H9 (cell line): ENCODE data around the gene ZAP70. TPM values are rescaled to one million over a fixed set of nuclear protein-coding genes. Genes with fewer than 3 reads are reported as not detected.

ENCODE experiments used
- DNase-seq: peaks from one replicate; pipeline ENCODE4 v3.0.0-alpha.2; 2017
- H2AFZ ChIP-seq: one replicate; pipeline ENCODE4 v1.6.1; 2013; ENCODE audit warnings: mild to moderate bottlenecking, low read length, control low read depth, moderate library complexity
- H2AK5ac ChIP-seq: 2 replicates; pipeline ENCODE4 v1.6.1; 2013; ENCODE audit warnings: low read length, control low read depth, mixed read lengths; ENCODE audit not compliant: insufficient read length
- H2BK120ac ChIP-seq: one replicate; pipeline ENCODE4 v1.6.1; 2013; ENCODE audit warnings: low read depth, mild to moderate bottlenecking, low read length, control low read depth, inconsistent platforms; ENCODE audit not compliant: poor library complexity, severe bottlenecking
- H2BK12ac ChIP-seq: 2 replicates; pipeline ENCODE4 v1.6.1; 2013; ENCODE audit warnings: low read length, control low read depth, mixed read lengths, low read depth; ENCODE audit not compliant: insufficient read length
- H2BK15ac ChIP-seq: 2 replicates; pipeline ENCODE4 v1.6.1; 2013; ENCODE audit warnings: low read depth, low read length, control low read depth
- H2BK20ac ChIP-seq: one replicate; pipeline ENCODE4 v1.6.1; 2013; ENCODE audit warnings: low read depth, mild to moderate bottlenecking, low read length, control low read depth, inconsistent platforms; ENCODE audit not compliant: poor library complexity, severe bottlenecking
- H2BK5ac ChIP-seq: 2 replicates; pipeline ENCODE4 v1.6.1; 2013; ENCODE audit warnings: low read length, control low read depth, mixed read lengths; ENCODE audit not compliant: insufficient read length
- H3K14ac ChIP-seq: 2 replicates; pipeline ENCODE4 v1.6.1; 2013; ENCODE audit warnings: low read length, control low read depth; ENCODE audit not compliant: insufficient read depth
- H3K18ac ChIP-seq: 2 replicates; pipeline ENCODE4 v1.6.1; 2013; ENCODE audit warnings: low read depth, mild to moderate bottlenecking, mixed read lengths, low read length, control low read depth; ENCODE audit not compliant: insufficient read length
- H3K23ac ChIP-seq: 2 replicates; pipeline ENCODE4 v1.6.1; 2013; ENCODE audit warnings: low read length, control low read depth, mixed read lengths, low read depth; ENCODE audit not compliant: insufficient read length
- H3K23me2 ChIP-seq: 2 replicates; pipeline ENCODE4 v1.6.1; 2013; ENCODE audit warnings: low read depth, mild to moderate bottlenecking, mixed read lengths, low read length, control low read depth; ENCODE audit not compliant: insufficient read length, poor library complexity, severe bottlenecking
- H3K27ac ChIP-seq: 2 replicates; pipeline ENCODE4 v1.5.1; 2013; ENCODE audit warnings: low read length, control low read depth, mixed read lengths, low read depth; ENCODE audit not compliant: insufficient read length
- H3K27me3 ChIP-seq: 2 replicates; pipeline ENCODE4 v1.6.1; 2013; ENCODE audit warnings: low read length, control low read depth, inconsistent platforms; ENCODE audit not compliant: insufficient read depth
- H3K4ac ChIP-seq: 2 replicates; pipeline ENCODE4 v1.6.1; 2013; ENCODE audit warnings: low read depth, mild to moderate bottlenecking, control low read depth, inconsistent platforms, low read length, moderate library complexity
- H3K4me1 ChIP-seq: 2 replicates; pipeline ENCODE4 v1.6.1; 2013; ENCODE audit warnings: low read length, control low read depth, inconsistent platforms; ENCODE audit not compliant: insufficient read depth
- H3K4me2 ChIP-seq: 2 replicates; pipeline ENCODE4 v1.6.1; 2013; ENCODE audit warnings: low read length, control low read depth, mixed read lengths; ENCODE audit not compliant: insufficient read length, insufficient read depth
- H3K56ac ChIP-seq: 2 replicates; pipeline ENCODE4 v1.6.1; 2013; ENCODE audit warnings: low read depth, mild to moderate bottlenecking, mixed read lengths, low read length, control low read depth; ENCODE audit not compliant: insufficient read length
- H3K79me1 ChIP-seq: 2 replicates; pipeline ENCODE4 v1.6.1; 2013; ENCODE audit warnings: low read depth, mild to moderate bottlenecking, moderate library complexity, low read length, control low read depth, inconsistent platforms; ENCODE audit not compliant: insufficient read depth, poor library complexity, severe bottlenecking
- H3K79me2 ChIP-seq: 2 replicates; pipeline ENCODE4 v1.6.1; 2013; ENCODE audit warnings: low read length, control low read depth, inconsistent platforms; ENCODE audit not compliant: insufficient read depth
- H3K9ac ChIP-seq: 2 replicates; pipeline ENCODE4 v1.6.1; 2013; ENCODE audit warnings: low read length, control low read depth, mixed read lengths; ENCODE audit not compliant: insufficient read length; ENCODE audit errors: extremely low read depth
- H3K9me3 ChIP-seq: one replicate; pipeline ENCODE4 v1.6.1; 2013; ENCODE audit warnings: low read depth, low read length, inconsistent platforms; ENCODE audit not compliant: control insufficient read depth
- H3T11ph ChIP-seq: one replicate; pipeline ENCODE4 v1.6.1; 2013; ENCODE audit warnings: mild to moderate bottlenecking, low read length, control low read depth, inconsistent platforms
- H4K20me1 ChIP-seq: one replicate; pipeline ENCODE4 v1.6.1; 2013; ENCODE audit not compliant: control insufficient read depth, insufficient read length, insufficient read depth
- H4K5ac ChIP-seq: 2 replicates; pipeline ENCODE4 v1.6.1; 2013; ENCODE audit warnings: low read depth, mild to moderate bottlenecking, mixed read lengths, low read length, control low read depth; ENCODE audit not compliant: insufficient read length
- H4K8ac ChIP-seq: replicated peaks from 2 replicates; pipeline ENCODE4 v1.6.1; 2013; ENCODE audit warnings: low read length, control low read depth, mixed read lengths, low read depth; ENCODE audit not compliant: insufficient read length
- H4K91ac ChIP-seq: 2 replicates; pipeline ENCODE4 v1.6.1; 2013; ENCODE audit warnings: low read depth, mild to moderate bottlenecking, moderate library complexity, mixed read lengths, low read length, control low read depth; ENCODE audit not compliant: insufficient read length
- H3K27ac Mint-ChIP-seq, 3 experiments: 2 replicates in 2 of 3; 3 replicates in 1 of 3; pipeline ENCODE4 v1.8.0; 2020 to 2021; ENCODE audit warnings: mixed read lengths in 3 of 3, mild to moderate bottlenecking in 1 of 3, moderate library complexity in 1 of 3
- H3K27me3 Mint-ChIP-seq: 2 replicates; pipeline ENCODE4 v1.8.0; 2021; ENCODE audit warnings: low read depth, mild to moderate bottlenecking, moderate library complexity, mixed read lengths
- H3K36me3 Mint-ChIP-seq, 3 experiments: 2 replicates in 2 of 3; 3 replicates in 1 of 3; pipeline ENCODE4 v1.8.0; 2020 to 2021; ENCODE audit warnings: low read depth in 3 of 3, mixed read lengths in 3 of 3; ENCODE audit not compliant: insufficient read depth in 1 of 3
- H3K4me1 Mint-ChIP-seq, 2 experiments: 2 replicates each; pipeline ENCODE4 v1.8.0; 2020; ENCODE audit warnings: mixed read lengths in 2 of 2
- H3K4me3 Mint-ChIP-seq, 2 experiments: 2 replicates in 1 of 2; 3 replicates in 1 of 2; pipeline ENCODE4 v1.8.0; 2020 to 2021; ENCODE audit warnings: mild to moderate bottlenecking in 2 of 2, mixed read lengths in 2 of 2, moderate library complexity in 1 of 2
- H3K9me3 Mint-ChIP-seq, 2 experiments: 2 replicates in 1 of 2; 3 replicates in 1 of 2; pipeline ENCODE4 v1.8.0; 2020; ENCODE audit warnings: mild to moderate bottlenecking in 2 of 2, mixed read lengths in 2 of 2, moderate library complexity in 1 of 2
- WGBS: extraction: QIAGEN DNeasy Blood & Tissue Kit; methylation state at CpG from one replicate; pipeline ENCODE4 v1.1.7; 2013; ENCODE audit warnings: missing lambda C conversion rate, low lambda C conversion rate, mixed read lengths; ENCODE audit not compliant: insufficient read length; ENCODE audit errors: extremely low coverage; 5-methylcytosine and 5-hydroxymethylcytosine counted together
- total RNA-seq: library from RNA; stranded (reverse); gene quantifications from 2 replicates; pipeline ENCODE4 v1.2.1, GENCODE V29; 2021
- TF ChIP-seq, protein P1 (sequence below): fragments of 200-600 bp; sonication (generic); conservative IDR thresholded peaks from 3 replicates; pipeline ENCODE4 v1.8.0; 2021; ENCODE audit warnings: antibody characterized with exemption, mild to moderate bottlenecking

The ZAP70 gene
- total RNA-seq, 1 experiment from 2014 or later, result 0.24 TPM

DNA sequence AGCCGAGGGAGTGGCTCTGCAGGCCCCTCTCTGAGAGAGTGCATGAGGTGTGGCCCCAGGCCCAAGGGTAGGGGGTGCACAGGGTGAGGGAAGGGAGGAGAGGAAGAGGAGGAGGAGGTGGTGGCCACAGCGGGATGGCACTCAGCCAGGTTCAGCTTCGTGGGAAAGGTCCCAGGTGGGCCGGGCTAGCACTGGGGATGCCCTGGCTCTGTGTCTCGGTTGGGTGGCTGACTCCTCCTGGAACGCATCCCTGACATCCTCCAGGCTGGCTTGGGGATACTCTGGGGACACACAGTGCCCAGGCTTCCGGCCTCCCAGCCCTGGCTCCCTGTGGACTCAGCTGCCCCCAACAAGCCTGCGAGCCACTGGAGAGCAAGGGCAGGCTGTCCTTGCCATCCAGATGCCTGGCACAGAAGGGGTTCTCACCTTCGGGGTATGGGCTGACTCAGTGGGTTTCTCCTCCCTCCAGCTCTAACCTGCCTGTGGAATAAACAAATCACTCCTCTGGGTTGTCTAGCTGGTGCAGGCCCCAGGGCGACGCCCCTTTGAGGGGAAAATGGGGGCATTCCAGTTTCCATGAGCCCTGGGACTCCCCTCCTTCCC, 582 bp upstream of the ZAP70 start:
- Histone ChIP-seq H3K23ac (no peak overlapping the region), H2BK5ac (no peak overlapping the region), H2AFZ (no peak overlapping the region), H3K18ac (no peak overlapping the region), H2BK20ac (no peak overlapping the region), H3K27ac (no peak overlapping the region), H3K4me1 (no peaks in the 10 kb centered on the region), H3K14ac (no peak overlapping the region; the same call in 1 of the 2 replicates), H4K8ac (no peak overlapping the region), H4K20me1 (no peaks in the 10 kb centered on the region), H3K27me3 (no peaks in the 10 kb centered on the region), H2AK5ac (no peak overlapping the region), H3K4ac (no peak overlapping the region), H3K56ac (no peak overlapping the region), H3K79me1 (no peaks in the 10 kb centered on the region), H2BK15ac (no peak overlapping the region), H2BK120ac (no peak overlapping the region), H4K91ac (no peak overlapping the region), H2BK12ac (no peak overlapping the region), H3K79me2 (no peaks in the 10 kb centered on the region), H3K9me3 (no peaks in the 10 kb centered on the region), H3K23me2 (no peaks in the 10 kb centered on the region), H3K4me2 (no peak overlapping the region), H3K9ac (no peak overlapping the region), H4K5ac (no peak overlapping the region), H3T11ph (no peak overlapping the region)
- TF ChIP-seq, protein P1, sequence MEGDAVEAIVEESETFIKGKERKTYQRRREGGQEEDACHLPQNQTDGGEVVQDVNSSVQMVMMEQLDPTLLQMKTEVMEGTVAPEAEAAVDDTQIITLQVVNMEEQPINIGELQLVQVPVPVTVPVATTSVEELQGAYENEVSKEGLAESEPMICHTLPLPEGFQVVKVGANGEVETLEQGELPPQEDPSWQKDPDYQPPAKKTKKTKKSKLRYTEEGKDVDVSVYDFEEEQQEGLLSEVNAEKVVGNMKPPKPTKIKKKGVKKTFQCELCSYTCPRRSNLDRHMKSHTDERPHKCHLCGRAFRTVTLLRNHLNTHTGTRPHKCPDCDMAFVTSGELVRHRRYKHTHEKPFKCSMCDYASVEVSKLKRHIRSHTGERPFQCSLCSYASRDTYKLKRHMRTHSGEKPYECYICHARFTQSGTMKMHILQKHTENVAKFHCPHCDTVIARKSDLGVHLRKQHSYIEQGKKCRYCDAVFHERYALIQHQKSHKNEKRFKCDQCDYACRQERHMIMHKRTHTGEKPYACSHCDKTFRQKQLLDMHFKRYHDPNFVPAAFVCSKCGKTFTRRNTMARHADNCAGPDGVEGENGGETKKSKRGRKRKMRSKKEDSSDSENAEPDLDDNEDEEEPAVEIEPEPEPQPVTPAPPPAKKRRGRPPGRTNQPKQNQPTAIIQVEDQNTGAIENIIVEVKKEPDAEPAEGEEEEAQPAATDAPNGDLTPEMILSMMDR, result no peak
- peaks cover 0 to 2% of the 10 kb centered on the region in 2 experiments; a peak in 2 of 5 replicates for H3K9me3 Mint-ChIP-seq
- H3K27me3 Mint-ChIP-seq, result peaks cover 4% of the 10 kb centered on the region
- peaks cover 8 to 13% of the 10 kb centered on the region in 2 experiments for H3K4me1 Mint-ChIP-seq
- H3K4me3 Mint-ChIP-seq, result no peak overlapping the region
- DNase-seq, result no peak
- H3K36me3 Mint-ChIP-seq, result peaks cover 0 to 4% (median 0%) of the 10 kb centered on the region in 3 experiments; a peak in 3 of 7 replicates
- WGBS, result no CpG with 5 or more reads among the region's 11 CpGs
- no peak overlapping the region for H3K27ac Mint-ChIP-seq
